A549 treated with ZK216348 at 1 μM for 4 hours (cell line): ENCODE data around the gene PSME2. TPM values are rescaled to one million over a fixed set of nuclear protein-coding genes. Genes with fewer than 3 reads are reported as not detected.

ENCODE experiments used
- total RNA-seq: library from RNA; stranded (reverse); fragments of 200-300 nt; extraction: Qiagen RNA extraction; gene quantifications from 5 replicates; pipeline ENCODE4 v1.2.3, GENCODE V29; 2022; ENCODE audit warnings: low read depth

The PSME2 gene, protein sequence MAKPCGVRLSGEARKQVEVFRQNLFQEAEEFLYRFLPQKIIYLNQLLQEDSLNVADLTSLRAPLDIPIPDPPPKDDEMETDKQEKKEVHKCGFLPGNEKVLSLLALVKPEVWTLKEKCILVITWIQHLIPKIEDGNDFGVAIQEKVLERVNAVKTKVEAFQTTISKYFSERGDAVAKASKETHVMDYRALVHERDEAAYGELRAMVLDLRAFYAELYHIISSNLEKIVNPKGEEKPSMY
- total RNA-seq, result 149 to 205 TPM (median 163 TPM) in 5 replicates

DNA sequence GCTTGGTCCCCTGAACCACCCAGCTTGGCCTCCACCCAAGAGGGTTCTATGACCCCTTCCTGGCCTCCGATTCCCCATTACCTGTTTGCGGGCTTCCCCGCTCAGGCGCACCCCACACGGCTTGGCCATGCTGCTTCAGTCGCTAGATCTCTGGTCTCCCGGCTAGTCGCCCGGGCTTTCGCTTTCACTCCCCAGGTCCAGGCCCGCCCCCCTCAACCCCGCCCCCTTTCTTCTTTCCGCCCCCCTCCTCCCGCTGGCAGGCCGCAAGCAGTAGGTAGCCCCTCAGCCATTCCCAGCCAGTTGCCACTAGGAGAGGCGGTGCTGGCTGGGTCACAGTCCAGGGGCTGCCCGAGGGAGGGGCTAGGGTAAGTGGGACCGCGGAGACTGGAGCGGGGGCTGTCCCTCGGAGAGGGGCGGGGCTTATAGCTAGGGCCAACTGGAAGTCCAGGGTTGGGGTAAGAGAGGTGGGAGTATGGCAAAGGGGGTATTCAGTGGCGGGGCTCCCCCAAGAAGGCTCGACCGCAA lies at the start of gene PSME2:
PSME2 (minus strand) TSS at position 158 of the 525 bp plus-strand sequence; CDS start at position 129, 29 bp downstream.

DNA sequence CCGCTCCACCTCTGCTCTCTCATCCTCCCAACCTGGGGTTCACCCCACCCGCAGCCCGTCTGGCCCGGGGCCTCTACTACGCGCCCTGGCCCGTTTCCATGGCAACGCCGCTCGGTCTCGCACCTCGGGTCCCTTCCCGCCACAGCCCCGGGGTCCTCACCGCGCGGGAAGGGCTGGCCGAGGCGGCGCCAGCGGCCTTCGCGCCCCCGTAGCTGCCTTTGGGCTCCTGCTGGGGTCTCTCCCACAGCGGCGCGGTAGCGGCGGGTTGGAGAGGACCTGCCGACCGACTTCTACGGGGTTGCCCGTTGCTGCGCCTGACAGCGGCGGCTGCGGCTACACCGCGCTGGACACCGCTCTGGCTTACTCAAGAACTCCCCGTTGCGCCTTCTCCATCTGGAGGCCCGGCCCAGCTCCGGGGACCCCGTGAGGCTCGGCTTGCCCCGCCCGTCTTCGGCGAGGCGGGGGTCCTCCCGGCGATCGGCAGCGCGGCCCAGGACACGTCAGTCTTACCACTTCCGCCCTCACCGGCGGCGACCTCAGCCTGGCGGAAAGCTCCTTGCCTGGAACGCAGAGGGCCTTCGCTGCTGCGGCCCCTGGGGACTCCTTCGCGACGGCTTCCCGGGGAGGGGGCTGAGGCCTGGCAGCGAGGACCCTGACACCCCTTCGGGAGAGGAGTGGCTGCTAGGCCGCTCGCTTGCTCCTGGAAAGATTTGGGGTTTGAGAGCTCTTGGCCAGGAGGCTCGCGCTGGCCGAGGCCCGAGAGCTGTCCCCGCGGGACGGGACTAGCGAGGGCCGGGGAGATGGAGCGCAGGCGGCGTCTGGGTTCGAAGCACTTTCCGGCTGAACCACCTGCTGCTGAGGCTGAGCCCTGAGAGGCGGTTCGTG lies 49.0 kb upstream of the PSME2 start, which contains the start of gene TM9SF1:
TM9SF1 (minus strand) TSS at position 256 of the 885 bp plus-strand sequence. CDS start 422 bp downstream, outside the sequence.

DNA sequence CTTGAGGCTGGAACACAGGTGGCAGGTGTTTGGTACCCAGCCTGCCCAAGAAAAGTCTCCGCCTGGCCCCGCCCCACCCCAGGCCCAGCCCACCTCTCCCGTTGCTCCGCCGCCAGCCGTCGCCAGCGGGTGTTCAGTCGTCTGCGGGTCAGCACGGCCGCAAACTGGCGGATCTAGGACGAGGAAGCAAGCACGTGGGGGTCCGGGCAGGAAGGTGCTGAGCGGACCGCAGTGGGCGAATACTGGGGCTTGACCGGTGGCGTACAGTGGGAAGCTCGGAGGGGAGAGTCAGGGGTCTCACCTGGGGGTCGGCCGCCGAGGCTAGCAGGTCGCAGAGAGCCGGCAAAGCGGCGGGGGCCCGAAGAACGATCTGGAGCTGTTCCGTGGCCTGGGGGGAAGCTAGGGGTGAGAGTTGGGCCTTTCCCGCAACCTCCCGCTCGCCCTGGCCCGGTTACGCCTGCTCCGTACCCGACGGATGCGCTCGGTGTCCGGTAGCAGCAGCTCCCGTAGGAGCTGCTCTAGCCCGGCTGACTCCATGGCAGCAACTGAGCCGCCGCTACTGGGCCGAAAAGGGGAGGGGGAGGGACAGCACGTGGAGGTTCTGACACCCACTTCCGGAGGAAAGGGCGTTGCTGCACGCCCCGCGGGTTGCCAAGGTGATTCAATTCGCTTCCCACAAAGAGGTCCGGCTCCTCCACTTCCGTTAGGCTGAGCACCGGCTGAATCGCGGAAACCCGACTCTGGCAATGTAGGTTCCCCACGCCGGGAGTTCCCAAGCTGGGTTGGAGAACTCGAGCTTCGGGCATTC lies 42.0 kb upstream of the PSME2 start, which contains the start of gene IPO4:
IPO4 (minus strand) TSS at position 566 of the 808 bp plus-strand sequence; CDS start at position 537, 29 bp downstream.

DNA sequence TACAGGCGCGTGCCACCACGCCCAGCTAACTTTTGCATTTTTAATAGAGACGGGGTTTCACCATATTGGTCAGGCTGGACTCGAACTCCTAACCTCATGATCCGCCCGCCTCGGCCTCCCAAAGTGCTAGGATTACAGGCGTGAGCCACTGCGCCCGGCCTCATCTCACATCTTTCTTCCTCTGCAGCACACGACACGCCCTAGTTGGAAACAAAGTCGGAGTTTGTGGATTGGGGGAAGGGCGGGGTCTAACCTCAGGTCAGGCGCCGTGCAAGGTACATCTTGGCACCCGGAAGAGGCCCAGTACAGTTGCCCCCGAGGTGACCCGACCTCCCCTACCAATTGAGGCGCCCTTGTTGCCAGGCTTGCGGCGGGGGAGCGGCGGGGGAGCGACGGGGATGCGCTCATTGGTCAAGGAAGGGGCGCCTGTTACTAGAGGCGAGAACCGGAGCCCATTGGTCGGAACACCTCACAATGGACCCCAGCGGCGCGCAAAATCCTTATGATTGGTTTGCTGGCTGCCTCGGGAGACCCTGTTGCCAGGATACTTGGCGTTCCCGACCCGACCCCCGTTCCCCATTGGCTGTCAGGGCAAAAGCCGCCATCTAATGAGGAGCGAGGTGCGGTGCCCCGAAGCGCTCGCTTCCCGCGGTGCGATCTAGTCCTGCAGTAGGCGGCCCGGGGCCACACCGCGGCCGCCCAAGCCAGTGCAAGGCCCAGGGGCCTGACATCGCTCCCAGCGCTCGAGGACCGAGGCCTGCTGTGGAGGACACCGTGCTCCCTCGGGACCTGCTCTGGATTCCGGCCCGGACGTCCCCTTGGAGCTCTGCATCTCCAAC lies 25.2 kb upstream of the PSME2 start, which contains the start of gene REC8:
REC8 (plus strand) TSS at position 659 of the 839 bp plus-strand sequence. CDS start 473 bp downstream, outside the sequence.

DNA sequence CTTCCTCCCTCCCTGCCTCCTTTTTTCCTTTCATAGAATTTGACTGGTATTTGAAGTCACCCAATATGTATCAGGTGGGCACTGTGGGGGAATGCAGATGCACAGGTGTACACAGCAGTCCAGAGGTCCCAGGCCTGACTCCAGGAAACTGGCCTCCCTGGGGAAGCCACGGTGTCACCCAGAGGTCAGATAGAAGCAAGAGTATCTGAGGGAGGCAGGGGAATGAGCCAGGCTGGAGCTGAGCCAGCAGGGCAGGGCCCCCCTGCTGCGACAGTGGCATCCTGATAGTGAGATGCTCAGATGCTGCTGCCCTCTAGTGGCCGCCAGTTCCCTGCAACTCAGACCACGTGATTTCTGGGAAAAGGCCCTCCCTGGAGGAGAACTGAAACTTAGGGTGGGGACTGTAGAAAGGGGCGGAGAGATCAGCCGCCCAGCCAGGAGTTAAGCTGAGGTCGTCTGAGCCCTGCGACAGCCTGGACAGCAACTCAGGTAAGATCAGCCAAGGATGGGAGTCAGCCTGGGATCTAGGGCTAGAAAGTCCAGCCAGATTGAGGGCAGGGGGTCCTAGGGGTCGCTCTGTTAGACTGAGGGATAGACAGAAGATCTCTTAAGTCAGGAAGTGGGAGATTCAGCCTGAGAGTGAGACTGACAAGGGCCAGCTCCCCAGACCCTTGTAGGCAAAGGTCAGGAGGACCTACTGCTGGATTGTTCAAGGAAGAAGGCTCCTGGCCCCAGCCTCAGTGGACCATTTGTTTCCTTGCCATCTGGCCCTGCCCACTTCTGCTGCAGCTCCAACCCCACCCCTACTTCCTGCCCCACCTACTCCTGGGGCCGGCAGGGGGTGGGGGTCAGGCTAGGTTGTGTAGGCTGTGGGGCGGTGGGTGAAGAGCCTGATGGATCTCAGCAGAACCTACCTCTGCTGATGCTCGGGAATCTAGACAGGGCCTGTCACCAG lies 14.7 kb upstream of the PSME2 start, which contains the start of gene IRF9:
IRF9 (plus strand) TSS at position 416 of the 955 bp plus-strand sequence. CDS start 880 bp downstream, outside the sequence.

DNA sequence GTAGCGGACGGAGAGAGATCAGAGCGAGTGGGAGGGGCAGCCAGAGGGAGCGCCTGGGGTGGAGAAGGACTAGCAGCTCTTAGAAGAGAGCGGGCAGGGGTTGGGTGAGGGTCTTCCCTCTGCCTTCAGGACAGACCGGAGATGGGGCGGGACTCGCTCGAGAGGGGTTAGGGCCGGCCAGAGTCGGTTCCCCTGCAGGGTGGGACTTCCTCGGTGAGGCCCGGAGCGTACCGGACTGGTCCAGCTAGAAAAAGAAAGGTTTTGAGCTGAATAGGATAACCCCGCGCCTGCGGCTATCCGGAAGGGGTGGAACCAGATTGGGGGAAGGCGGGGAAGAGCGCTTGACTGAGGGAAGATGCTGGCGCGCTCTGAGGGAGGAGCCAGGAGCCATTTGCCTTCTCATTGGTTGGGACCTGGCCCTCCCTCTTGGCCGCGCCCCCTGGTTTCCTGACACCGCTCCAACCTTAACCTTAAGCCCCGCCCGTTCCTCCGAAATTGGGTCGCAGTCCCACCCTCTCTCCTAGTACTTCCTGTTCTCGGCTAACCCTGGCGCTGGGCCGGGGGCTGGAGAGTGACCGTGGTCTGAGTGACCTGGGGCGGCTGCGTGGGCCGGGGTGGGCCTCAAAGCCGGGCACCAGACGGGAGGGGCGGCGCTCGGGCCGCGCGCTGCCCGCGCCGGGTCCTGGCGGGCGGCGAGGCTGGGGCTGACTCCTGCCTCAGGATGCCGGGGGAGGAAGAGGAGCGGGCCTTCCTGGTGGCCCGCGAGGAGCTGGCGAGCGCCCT lies 759 bp upstream of the PSME2 start, which contains the start of gene RNF31:
RNF31 (plus strand) TSS at position 521 of the 783 bp plus-strand sequence; CDS start at position 722, 201 bp downstream.

DNA sequence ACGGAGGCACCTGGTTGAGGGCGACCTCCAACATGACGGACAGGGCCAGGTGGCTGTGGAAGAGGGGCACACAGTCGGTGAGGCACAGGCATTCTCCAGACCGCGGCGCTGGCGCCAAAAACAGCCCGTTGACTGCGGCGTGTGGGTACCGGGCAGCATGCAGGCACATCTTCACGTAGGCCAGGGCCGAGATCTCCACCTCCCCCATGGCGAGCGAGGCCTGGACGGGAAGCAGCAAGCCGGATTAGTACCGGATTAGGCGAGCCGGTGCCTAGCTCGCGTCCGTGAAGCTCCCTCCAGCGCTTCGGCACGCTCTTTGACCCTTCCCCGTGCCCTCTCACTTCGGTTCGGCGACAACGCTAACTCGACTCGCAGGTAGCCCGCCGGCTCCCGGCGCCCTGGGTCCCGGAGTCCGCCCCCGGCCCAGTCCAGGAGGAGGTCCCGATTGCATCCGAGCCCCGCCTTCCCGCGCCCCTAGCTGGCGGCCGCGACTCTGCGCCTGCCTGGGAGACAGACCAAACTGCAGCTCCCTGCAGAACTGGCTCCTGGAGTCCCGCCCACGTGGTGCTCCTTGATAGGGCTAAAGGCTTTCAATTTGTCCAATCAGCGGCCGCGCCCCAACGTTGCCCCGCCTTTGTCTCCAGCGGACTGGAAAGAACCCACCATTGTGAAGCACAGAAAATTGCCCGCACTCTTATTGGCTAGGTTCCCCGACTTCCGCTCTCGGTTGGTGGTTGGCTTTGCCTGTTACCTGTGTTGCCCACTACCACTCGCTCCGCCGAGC lies 5.1 kb downstream of the PSME2 start, which contains the start of gene EMC9:
EMC9 (minus strand) TSS at position 495 of the 784 bp plus-strand sequence; CDS start at position 208, 287 bp downstream.

DNA sequence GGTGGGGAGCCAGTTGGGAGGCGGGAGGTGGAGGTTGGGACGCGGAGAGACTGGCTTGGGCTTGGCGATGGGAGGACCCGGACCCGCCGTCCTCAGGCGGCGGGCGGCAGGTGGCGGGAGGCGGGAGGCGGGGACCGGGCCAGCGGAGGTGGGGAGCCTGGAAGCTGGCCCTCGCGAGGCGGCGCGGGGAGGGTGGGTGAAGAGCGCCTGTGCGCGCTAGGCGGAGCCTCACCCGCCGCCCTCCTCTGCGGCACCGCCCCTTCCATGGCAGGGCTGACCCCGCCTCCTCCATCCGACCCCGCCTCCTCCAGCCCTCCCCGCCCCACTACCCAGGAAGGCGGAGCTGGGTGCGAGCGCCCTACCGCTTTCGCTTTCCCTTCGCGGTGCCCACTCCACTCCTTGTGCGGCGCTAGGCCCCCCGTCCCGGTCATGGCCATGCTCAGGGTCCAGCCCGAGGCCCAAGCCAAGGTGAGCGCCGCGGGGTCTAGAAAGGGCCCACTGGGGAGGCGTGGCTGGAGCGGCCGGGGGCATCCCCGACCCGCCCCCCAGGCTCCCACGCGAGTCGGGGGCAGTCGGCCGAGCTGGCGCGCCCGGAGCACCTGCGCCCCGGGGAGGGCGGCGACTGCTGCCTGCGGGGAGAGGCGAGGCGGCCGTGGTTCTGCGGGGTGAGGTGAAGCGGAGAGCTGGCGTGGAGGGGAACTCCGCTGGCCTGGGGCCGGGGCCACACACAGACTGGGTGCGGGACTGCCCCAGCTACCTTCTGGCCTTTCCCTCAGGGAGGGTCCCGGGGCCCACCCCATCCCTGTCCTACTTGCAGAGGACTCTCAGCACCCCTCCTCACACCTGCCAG lies 10.4 kb downstream of the PSME2 start, which contains the start of gene PSME1:
PSME1 (plus strand) TSS at position 361 of the 850 bp plus-strand sequence; CDS start at position 430, 69 bp downstream.

DNA sequence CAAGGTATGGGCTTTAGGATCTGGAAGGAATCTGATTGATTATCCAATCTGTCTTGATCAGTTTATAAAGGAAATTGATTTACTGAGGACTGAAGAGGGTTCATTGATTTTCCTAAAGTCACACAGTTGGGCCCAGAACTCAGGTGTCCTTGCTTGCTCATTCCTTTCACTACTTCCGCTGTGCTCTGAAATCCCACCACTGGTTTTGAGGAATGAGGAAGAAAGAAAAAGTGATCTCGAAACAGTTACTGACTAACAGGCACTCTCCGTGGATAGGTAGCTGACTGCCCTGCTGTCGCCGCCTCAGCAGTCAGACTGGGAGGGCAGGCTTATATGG lies 16.1 kb downstream of the PSME2 start, which contains the start of gene FITM1:
FITM1 (plus strand) TSS at position 280 of the 337 bp plus-strand sequence. CDS start 905 bp downstream, outside the sequence.

DNA sequence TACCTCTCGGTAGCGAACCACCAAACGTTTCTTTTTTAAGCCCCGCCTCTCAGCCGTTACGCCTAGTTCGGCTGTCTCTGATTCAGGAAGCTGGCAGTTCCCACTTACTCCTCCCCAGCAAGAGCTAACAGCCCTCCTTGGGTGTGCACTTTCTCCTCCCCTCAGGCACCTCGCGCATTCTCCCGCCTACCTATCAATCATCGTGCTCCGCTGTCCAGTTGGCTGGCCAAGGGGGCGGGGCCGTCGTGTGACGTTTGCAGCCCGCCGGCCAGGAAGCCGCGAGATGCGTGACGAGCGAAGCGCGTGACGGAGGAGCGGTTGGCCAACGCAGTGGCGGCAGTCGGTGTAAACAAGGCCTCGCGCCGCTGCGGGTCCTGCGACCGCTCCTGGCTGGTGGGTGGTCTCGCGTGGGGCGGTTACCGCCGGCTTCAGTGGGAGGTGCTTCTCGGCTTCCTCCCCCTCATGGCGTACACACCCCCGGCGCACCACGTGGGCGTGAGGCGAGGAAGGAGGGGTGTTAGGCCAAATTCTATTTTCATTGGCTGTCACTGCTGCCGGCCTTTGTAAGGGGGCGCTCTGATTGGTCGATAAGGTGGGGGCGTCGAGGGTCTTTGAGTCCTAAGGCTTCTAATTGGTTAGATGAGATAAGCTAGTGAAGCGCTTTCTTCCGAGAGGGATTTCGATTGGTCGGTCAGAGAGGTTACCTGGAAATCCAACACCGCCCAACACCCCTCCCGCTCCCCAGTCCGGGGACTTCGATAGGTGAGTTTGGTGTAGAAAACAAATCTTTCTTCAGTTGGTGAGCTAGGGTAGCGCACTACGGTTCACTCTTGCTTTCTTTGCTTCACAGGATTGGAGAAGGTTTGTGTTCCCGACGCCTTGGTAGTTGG lies 31.6 kb downstream of the PSME2 start, which contains the start of the genes DCAF11 and NRL:
DCAF11 (plus strand) TSS at position 246 of the 890 bp plus-strand sequence. CDS start 818 bp downstream, outside the sequence.
NRL (minus strand) TSS at position 418 of the 890 bp plus-strand sequence. CDS start 32,101 bp downstream, outside the sequence.

DNA sequence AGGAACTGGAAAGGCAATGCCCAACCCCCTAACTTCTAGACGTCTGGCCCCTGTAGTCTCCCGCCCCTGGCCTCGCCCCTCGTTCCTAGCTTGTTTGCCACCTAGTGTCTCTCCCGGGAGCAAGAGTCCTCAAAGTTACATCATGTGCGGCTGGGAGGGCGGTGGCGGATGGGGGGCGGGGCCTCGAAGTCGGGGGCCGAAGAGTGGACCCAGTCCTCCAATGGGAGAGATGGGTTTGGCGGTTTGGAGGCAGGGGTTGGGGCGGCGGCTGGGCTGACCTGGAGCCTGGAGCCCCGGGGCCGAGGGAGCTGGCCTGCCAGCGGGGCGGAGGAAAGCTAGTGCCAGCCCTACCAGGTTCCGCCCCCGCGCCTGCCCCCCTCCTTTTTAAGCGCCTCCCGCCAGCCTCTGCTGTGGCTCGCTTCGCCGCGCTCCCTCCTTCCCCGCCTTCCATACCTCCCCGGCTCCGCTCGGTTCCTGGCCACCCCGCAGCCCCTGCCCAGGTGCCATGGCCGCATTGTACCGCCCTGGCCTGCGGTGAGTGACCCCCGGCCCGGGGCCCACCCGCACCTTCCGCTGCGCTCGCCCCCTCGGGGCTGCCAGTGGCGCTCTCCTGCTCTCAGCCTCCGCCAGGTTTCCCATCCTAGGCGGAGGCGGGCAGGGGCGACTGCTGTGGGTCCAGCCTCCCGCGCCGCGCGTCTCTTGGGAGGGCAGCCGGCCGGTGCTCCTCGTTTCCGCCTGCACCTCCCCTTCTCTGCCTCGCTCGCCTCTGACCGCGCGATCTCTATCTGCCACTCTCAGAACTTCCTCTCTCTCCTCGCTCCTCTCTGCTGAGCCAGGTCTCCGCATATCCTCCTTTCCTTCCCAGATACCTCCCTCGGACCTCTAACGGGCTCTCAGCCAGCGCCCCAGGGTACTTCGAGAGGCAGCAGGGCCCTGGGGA lies 52.2 kb downstream of the PSME2 start, which contains the start of gene PCK2:
PCK2 (plus strand) TSS at position 411 of the 940 bp plus-strand sequence; CDS start at position 506, 95 bp downstream.

